HG03565 (cell line): ENCODE results near the gene FLRT1.

Source experiments
- ATAC-seq: cut with Tn5 transposase; IDR thresholded peaks from one replicate; pipeline ENCODE4 v1.9.1; 2021; ENCODE audit warnings: mild to moderate bottlenecking, moderate library complexity; ENCODE audit not compliant: unreplicated experiment

FLRT1 gene, protein sequence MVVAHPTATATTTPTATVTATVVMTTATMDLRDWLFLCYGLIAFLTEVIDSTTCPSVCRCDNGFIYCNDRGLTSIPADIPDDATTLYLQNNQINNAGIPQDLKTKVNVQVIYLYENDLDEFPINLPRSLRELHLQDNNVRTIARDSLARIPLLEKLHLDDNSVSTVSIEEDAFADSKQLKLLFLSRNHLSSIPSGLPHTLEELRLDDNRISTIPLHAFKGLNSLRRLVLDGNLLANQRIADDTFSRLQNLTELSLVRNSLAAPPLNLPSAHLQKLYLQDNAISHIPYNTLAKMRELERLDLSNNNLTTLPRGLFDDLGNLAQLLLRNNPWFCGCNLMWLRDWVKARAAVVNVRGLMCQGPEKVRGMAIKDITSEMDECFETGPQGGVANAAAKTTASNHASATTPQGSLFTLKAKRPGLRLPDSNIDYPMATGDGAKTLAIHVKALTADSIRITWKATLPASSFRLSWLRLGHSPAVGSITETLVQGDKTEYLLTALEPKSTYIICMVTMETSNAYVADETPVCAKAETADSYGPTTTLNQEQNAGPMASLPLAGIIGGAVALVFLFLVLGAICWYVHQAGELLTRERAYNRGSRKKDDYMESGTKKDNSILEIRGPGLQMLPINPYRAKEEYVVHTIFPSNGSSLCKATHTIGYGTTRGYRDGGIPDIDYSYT

GRCh38 chr11:64035576-64035975 lies at the start of gene FLRT1:
TSS of gene FLRT1 (plus strand) at chr11:64035931. CDS start at chr11:64116268, 80,337 bp downstream.
- ATAC-seq = no peak

DNA sequence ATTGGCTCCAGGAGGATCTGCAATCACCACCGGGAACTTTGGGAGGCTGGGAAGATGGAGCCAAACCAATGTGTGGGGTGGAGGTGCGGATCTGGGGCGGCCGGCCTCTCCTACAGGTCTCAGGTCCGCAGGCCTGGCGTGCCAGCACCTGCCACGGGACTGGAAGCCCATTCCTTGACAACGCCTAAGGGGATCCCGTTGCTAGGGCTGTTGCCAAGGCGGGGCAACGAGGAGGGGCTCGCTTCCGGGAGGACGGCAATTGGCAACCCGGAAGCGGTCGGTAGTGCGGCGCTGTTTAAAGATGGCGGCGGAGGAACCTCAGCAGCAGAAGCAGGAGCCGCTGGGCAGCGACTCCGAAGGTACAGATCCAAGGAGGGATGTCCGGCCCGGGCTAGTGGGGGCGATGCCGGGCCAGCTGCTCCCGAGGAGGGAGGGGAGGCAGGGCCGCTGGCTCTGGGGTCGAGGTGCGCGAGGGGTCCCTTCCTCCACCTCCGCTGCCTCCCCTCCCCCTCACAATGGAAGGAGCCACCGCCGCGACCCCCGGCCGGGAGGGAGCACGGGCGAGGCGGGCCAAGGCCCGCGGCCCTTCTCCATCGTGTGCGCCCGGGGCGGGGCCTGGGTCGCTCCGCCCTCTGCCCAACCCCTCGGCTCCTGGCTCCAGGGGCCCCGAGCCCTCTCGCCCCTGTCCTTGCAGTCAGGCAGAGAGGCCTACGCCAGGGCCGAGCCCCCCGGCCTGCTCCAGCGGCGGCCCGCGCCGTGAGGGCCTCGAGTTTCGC lies 49.4 kb upstream of the FLRT1 start, which contains the start of gene OTUB1:
Gene OTUB1, plus strand, starts transcription at position 283 of the 776 bp plus-strand sequence. Its CDS starts 19 bp downstream, at position 302.
- peak; percentile 70 for ATAC-seq

DNA sequence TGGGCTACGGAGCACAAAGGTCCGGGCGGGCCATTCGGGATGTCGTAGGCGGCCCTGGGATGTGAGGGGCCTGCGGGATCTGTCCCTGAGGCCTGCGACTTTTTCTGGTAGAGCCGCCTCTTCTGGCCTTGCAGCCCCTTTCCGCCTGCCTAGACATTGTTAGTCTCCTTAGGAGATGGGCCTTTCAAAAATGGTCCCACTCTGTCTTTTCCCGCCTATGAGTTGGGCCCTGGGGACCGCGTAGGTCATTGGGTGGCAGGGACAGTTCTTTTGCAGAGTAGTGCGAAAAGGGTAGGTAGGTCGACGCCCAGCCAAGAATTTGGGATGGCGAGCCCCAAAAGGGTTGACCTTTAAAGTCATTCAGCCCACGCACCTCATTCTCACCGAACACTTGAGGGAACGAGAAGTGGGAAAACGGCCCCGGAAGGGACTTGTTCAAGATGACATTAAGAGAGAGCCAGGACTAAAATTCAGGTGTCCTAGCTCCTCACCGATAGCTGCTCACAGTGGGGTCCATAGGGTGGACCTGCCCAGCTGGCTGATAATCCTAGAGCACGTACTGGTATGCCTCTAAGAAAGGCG lies 48.7 kb upstream of the FLRT1 start:
- no peak for ATAC-seq

- ATAC-seq = no peak
Measured at GRCh38 chr11:63991558-63991957, 44.2 kb upstream of the FLRT1 start.

GRCh38 chr11:63993100-63993499 lies 42.6 kb upstream of the FLRT1 start:
- no peak for ATAC-seq

GRCh38 chr11:63993993-63994392 lies 41.7 kb upstream of the FLRT1 start:
- ATAC-seq = no peak

- no peak for ATAC-seq
Measured at GRCh38 chr11:63996512-63996911, 39.2 kb upstream of the FLRT1 start.

DNA sequence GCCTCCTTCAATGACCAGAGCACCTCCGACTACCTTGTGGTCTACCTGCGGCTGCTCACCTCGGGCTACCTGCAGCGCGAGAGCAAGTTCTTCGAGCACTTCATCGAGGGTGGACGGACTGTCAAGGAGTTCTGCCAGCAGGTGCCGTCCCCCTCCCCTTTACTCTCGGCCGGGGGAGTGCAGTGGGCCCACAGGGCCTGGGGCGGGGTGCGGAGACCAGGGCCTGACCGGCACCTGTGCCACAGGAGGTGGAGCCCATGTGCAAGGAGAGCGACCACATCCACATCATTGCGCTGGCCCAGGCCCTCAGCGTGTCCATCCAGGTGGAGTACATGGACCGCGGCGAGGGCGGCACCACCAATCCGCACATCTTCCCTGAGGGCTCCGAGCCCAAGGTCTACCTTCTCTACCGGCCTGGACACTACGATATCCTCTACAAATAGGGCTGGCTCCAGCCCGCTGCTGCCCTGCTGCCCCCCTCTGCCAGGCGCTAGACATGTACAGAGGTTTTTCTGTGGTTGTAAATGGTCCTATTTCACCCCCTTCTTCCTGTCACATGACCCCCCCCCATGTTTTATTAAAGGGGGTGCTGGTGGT lies 38.5 kb upstream of the FLRT1 start:
- no peak for ATAC-seq

DNA sequence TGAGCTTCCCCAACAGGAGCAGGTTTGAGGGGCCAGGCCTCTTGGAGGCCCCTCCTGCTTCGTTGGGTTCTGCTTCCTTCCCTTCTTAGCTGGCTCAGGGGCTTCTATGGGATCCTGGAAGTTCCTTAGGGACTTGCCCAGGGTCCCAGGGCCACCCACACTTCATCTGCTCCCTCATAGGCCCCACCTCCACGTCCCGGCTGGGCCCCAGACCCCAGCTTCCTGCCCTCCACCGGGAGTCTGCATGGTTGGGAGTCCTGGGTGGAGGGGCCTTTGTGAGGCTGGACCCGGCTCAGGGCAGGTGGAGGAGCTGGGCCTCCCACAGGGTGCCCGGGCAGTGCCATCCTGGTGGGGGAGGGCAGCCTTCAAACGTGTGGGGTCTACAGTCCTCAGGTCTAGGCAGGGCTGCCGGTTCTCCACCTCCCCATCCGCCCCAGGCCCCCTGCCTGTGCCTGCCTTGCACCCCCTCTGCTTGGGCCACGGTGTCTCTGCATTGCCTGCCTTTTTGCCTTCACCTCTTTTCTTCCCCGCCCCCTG lies 37.9 kb upstream of the FLRT1 start:
- no peak for ATAC-seq

DNA sequence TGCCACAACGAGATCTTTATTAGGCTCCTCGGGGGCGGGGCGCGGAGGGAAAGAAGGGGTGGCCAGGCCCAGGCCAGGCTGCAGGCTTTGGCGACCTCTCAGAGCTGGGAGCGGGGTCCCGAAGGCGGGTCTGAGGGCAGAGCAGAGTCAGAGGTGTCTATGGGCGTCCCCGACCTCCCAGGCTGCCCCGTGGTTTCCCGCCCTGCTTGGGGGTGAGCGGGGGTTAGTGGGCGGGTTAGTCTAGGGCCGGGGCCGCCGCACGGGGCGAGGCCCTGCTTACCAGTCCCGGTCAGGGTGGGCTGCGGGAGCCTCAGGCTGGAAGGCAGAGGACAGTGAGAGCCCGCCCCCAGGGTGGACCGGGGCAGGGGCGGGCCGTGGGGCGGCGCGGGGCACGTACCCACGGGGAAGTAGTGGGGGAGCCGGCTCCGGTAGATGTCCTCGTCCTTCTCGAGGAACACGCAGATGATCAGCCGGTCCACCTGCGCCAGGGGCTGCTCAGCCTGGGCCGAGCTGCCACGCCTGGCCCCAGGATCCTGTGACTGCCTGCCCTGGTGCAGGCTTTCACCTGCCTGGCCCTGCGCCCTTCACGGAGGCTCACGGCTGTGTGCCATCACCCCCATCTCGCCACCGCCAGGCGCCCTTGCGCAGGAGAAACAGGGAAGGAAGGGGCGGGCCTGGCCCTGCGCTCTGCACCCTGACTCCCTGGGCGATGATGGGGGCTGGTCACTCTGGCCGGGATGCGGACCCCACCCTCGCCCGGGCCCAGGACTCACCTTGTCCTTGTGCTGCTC lies 37.0 kb upstream of the FLRT1 start:
- ATAC-seq = no peak

- ATAC-seq = no peak
Measured at GRCh38 chr11:63999349-64000025, 36.2 kb upstream of the FLRT1 start.

DNA sequence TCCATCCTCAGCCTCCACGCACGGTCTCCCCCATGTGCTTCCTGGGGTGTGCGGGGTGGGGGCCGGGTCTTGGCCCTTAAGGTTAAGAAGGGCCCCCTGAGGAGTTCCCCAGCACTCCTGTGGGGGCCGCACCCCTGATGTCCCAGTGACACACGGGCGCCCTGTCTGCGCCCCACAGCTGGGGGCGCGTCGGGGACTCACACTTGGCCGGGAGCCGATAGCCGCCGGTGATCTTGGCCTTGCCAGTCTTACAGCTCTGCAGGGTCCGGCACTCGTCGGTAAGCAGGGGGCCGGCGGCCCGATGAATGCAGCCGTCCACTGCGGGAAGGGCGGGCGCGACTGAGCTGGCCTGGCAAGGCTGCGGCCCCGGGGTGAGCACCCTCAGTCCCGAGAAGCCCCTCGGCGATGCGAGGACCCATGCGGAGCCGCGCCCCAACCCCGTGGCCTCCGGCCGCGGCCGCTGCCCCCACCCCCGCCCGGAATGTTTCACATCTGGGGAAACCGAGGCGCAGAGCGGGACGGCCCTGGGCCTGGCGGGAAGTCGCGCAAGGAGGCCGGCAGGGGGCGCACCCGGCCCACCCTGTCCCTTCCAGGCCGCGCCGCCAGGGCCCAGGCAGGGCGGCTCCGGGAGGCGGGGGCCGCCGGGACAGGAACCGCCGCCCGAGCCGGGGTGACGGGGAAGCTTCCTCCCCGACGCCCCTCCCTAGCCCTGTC lies 35.5 kb upstream of the FLRT1 start:
- no peak for ATAC-seq

GRCh38 chr11:64000740-64001483 lies 34.8 kb upstream of the FLRT1 start:
- ATAC-seq = no peak

- ATAC-seq = no peak
Measured at GRCh38 chr11:64001484-64002420, 34.0 kb upstream of the FLRT1 start.

- no peak for ATAC-seq
Measured at GRCh38 chr11:64003807-64004589, 31.7 kb upstream of the FLRT1 start.

GRCh38 chr11:64004590-64004984 lies 31.1 kb upstream of the FLRT1 start:
- no peak for ATAC-seq
